Measurements from ENCODE around the gene TAAR9. TPM values are rescaled to one million over a fixed set of nuclear protein-coding genes. Genes with fewer than 3 reads are reported as not detected.

Gene TAAR9
- total RNA-seq, 2 donors from 2014 or later = not detected

Other genes starting within 250 kb of the TAAR9 start
- not detected for gene MOXD1, start 136.8 kb upstream of the TAAR9 start, total RNA-seq
- 10 to 100 TPM; 17.7 to 28.2 TPM for gene STX7, start 25.2 kb upstream of the TAAR9 start, total RNA-seq
- gene TAAR8, start 14.4 kb downstream of the TAAR9 start, total RNA-seq = not detected
- not detected for gene TAAR6, start 32.0 kb downstream of the TAAR9 start, total RNA-seq
- not detected for gene TAAR5, start 51.5 kb downstream of the TAAR9 start, total RNA-seq
- gene TAAR2, start 86.0 kb downstream of the TAAR9 start, total RNA-seq = not detected
- gene TAAR1, start 120.9 kb downstream of the TAAR9 start, total RNA-seq = not detected
- gene VNN1, start 175.8 kb downstream of the TAAR9 start, total RNA-seq = not detected
- gene VNN2, start 219.6 kb downstream of the TAAR9 start, total RNA-seq = 1 to 10 TPM; 2.3 to 3.1 TPM

All from activated T-helper 17 cell treated with anti-CD3 and anti-CD28 coated beads, Interleukin-2, amount 50 U/mL, for 72 hours (primary cell).